GM12878 (cell line): Measurements from ENCODE around the gene PADI2.

ENCODE experiments used
- CHD2 ChIP-seq: IDR thresholded peaks from 2 replicates; pipeline ENCODE4 v1.6.1; 2011; ENCODE audit warnings: low read depth, low read length, improper control_type of control experiment, borderline replicate concordance
- EP300 ChIP-seq, 2 experiments: fragments of 150-350 bp in 1 of 2; IDR thresholded peaks; 2 replicates each; pipeline ENCODE4 v1.6.1; 2011 to 2012; ENCODE audit warnings: low read depth in 2 of 2, low read length in 2 of 2, borderline replicate concordance in 1 of 2, improper control_type of control experiment in 1 of 2, inconsistent platforms in 1 of 2; ENCODE audit not compliant: control insufficient read depth in 1 of 2
- ETV6 ChIP-seq, 2 experiments: fragments of 450-650 bp in 1 of 2; IDR thresholded peaks in 1 of 2; conservative IDR thresholded peaks in 1 of 2; 2 replicates each; pipeline ENCODE4 v1.6.1; 2014; ENCODE audit warnings: antibody characterized with exemption in 1 of 2, borderline replicate concordance in 1 of 2, low read depth in 1 of 2, mild to moderate bottlenecking in 1 of 2, moderate library complexity in 1 of 2
- NR2C2 ChIP-seq: IDR thresholded peaks from 2 replicates; pipeline ENCODE4 v1.6.1; 2011; ENCODE audit warnings: borderline replicate concordance, low read depth; ENCODE audit not compliant: control insufficient read depth, insufficient read length
- SIN3A ChIP-seq: IDR thresholded peaks from 2 replicates; pipeline ENCODE4 v1.6.1; 2012; ENCODE audit warnings: low read depth, low read length, improper control_type of control experiment
- SIX5 ChIP-seq: IDR thresholded peaks from 2 replicates; pipeline ENCODE4 v1.6.1; 2011; ENCODE audit warnings: mild to moderate bottlenecking, low read depth, low read length, moderate library complexity; ENCODE audit not compliant: severe bottlenecking
- TAF1 ChIP-seq: IDR thresholded peaks from 2 replicates; pipeline ENCODE4 v1.6.1; 2011; ENCODE audit warnings: mild to moderate bottlenecking, low read depth, low read length, borderline replicate concordance
- TBL1XR1 ChIP-seq: IDR thresholded peaks from 2 replicates; pipeline ENCODE4 v1.6.1; 2012; ENCODE audit warnings: low read depth, low read length, improper control_type of control experiment
- YY1 ChIP-seq: IDR thresholded peaks from 2 replicates; pipeline ENCODE4 v1.6.1; 2011; ENCODE audit warnings: low read depth, mild to moderate bottlenecking, low read length
- ZNF274 ChIP-seq: IDR thresholded peaks from one replicate; pipeline ENCODE4 v1.8.0; 2011; ENCODE audit not compliant: insufficient read length, insufficient read depth
- ZNF384 ChIP-seq: IDR thresholded peaks from 2 replicates; pipeline ENCODE4 v1.6.1; 2012; ENCODE audit warnings: low read depth, mild to moderate bottlenecking, low read length, improper control_type of control experiment, borderline replicate concordance
- TF ChIP-seq, protein P1 (sequence below), 3 experiments: IDR thresholded peaks in 2 of 3; conservative IDR thresholded peaks in 1 of 3; 2 replicates each; pipeline ENCODE4 v1.5.1; 2011; ENCODE audit warnings: low read depth in 3 of 3, low read length in 3 of 3, mild to moderate bottlenecking in 3 of 3, control low read depth in 2 of 3, moderate library complexity in 2 of 3, inconsistent platforms in 1 of 3, mixed read lengths in 1 of 3; ENCODE audit not compliant: control insufficient read depth in 2 of 3, insufficient read depth in 1 of 3; ENCODE audit errors: extremely low read depth in 1 of 3
- TF ChIP-seq, protein P2 (sequence below): IDR thresholded peaks from 2 replicates; pipeline ENCODE4 v1.6.1; 2012; ENCODE audit warnings: low read depth, low read length, improper control_type of control experiment

DNA sequence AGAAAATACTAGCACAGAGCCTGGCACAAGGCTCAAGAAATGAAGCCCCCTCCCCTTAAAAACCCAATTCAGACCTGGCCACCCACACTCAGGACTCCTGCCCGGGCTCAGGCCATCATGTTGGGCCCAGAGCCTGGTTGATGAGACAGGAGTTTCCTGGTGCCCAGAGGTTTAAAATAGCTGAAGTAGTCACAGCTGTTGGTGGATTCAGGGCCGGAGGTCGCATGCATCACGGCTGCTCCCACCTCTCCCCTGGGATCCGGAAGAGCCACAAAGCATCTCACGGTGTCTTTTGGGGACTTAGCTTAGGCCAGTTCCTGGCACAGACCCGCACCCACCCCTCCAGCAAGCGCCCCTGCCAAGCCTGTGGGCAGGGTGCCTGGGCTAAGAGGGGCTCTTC lies 2.6 kb upstream of the PADI2 start:
- TF ChIP-seq, protein P1, sequence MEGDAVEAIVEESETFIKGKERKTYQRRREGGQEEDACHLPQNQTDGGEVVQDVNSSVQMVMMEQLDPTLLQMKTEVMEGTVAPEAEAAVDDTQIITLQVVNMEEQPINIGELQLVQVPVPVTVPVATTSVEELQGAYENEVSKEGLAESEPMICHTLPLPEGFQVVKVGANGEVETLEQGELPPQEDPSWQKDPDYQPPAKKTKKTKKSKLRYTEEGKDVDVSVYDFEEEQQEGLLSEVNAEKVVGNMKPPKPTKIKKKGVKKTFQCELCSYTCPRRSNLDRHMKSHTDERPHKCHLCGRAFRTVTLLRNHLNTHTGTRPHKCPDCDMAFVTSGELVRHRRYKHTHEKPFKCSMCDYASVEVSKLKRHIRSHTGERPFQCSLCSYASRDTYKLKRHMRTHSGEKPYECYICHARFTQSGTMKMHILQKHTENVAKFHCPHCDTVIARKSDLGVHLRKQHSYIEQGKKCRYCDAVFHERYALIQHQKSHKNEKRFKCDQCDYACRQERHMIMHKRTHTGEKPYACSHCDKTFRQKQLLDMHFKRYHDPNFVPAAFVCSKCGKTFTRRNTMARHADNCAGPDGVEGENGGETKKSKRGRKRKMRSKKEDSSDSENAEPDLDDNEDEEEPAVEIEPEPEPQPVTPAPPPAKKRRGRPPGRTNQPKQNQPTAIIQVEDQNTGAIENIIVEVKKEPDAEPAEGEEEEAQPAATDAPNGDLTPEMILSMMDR (IDR thresholded peaks at IDR 0.05 in 2 of 3, conservative IDR thresholded peaks at IDR 0.05 in 1 of 3; ENCODE audit: control insufficient read depth in 2 of 3, extremely low read depth in 1 of 3, insufficient read depth in 1 of 3, low read depth in 3 of 3, low read length in 3 of 3) = no peak
- no peak for TF ChIP-seq ETV6 (conservative IDR thresholded peaks at IDR 0.05 in 1 of 2, IDR thresholded peaks at IDR 0.05 in 1 of 2; ENCODE audit: borderline replicate concordance in 1 of 2, low read depth in 1 of 2)
- no peak for TF ChIP-seq YY1
- no peak for TF ChIP-seq EP300 (IDR thresholded peaks at IDR 0.05; ENCODE audit: borderline replicate concordance in 1 of 2, control insufficient read depth in 1 of 2, low read depth in 2 of 2, low read length in 2 of 2)
- TF ChIP-seq SIN3A = no peak
- no peak for TF ChIP-seq TBL1XR1
- no peak for TF ChIP-seq NR2C2
- no peak for TF ChIP-seq TAF1
- TF ChIP-seq ZNF274 = no peak
- TF ChIP-seq, protein P2, sequence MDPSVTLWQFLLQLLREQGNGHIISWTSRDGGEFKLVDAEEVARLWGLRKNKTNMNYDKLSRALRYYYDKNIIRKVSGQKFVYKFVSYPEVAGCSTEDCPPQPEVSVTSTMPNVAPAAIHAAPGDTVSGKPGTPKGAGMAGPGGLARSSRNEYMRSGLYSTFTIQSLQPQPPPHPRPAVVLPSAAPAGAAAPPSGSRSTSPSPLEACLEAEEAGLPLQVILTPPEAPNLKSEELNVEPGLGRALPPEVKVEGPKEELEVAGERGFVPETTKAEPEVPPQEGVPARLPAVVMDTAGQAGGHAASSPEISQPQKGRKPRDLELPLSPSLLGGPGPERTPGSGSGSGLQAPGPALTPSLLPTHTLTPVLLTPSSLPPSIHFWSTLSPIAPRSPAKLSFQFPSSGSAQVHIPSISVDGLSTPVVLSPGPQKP = no peak
- TF ChIP-seq CHD2 = no peak
- TF ChIP-seq SIX5 = no peak
- TF ChIP-seq ZNF384 = no peak
